Body of pancreas (tissue), 4 donors: ENCODE measurements around the gene NFATC2. TPM values are rescaled to one million over a fixed set of nuclear protein-coding genes. Genes with fewer than 3 reads are reported as not detected.
"Not testable (repeated sequence)": the region's sequence is repeated elsewhere in the genome, so short reads cannot be mapped to it uniquely, and the experiment has no call there.

Experiments used
- ATAC-seq: fragments of 150-250 bp; one replicate; pipeline ENCODE4 v1.9.1; 2016
- DNase-seq, 4 donors: peaks; one replicate each; pipeline ENCODE4 v3.0.0-alpha.2; 2019
- H3K27ac ChIP-seq, 4 donors: fragments of 200-600 bp; sonication (generic); 1 replicate in 3 of 4; 2 replicates in 1 of 4; pipeline versions ENCODE4 v1.5.1 to v1.6.1; 2016 to 2019; ENCODE audit warnings: mild to moderate bottlenecking in 1 of 4, mixed read lengths in 1 of 4, moderate library complexity in 1 of 4
- H3K27me3 ChIP-seq, 2 donors: fragments of 200-600 bp; sonication (generic); one replicate each; pipeline ENCODE4 v1.6.0; 2016; ENCODE audit warnings: mild to moderate bottlenecking in 1 of 2
- H3K36me3 ChIP-seq, 2 donors: fragments of 200-600 bp; sonication (generic); replicated peaks in 1 of 2; 2 replicates each; pipeline ENCODE4 v1.5.1; 2016; ENCODE audit warnings: low read depth in 2 of 2; ENCODE audit not compliant: insufficient read depth in 1 of 2
- H3K4me1 ChIP-seq: fragments of 200-600 bp; sonication (generic); one replicate; pipeline ENCODE4 v1.6.0; 2016
- H3K4me3 ChIP-seq, 2 donors: fragments of 200-600 bp; sonication (generic); 1 replicate in 1 of 2; 2 replicates in 1 of 2; pipeline ENCODE4 v1.5.1; 2016 to 2019
- H3K9me3 ChIP-seq, 3 donors: fragments of 200-600 bp; sonication (generic); 1 replicate in 2 of 3; 2 replicates in 1 of 3; pipeline ENCODE4 v1.5.1; 2016
- POLR2A ChIP-seq, 3 donors: fragments of 450-650 bp; IDR thresholded peaks; one replicate each; pipeline ENCODE4 v1.6.1; 2016; ENCODE audit warnings: antibody characterized with exemption in 3 of 3, mild to moderate bottlenecking in 2 of 3
- WGBS, 2 donors: methylation state at CpG; one replicate each; pipeline ENCODE4 v1.1.5; 2017; 5-methylcytosine and 5-hydroxymethylcytosine counted together
- intact Hi-C: fragments of 100-400 bp; cut with DNase I; formaldehyde crosslinking; loops from one replicate; pipeline ENCODE4 v1.15.1; 2023
- total RNA-seq, 2 donors: library from RNA; depleted of rRNA; stranded (reverse); fragments of >200 nt; gene quantifications; one replicate each; pipeline ENCODE4 v1.1.0, GENCODE V29; 2016
- TF ChIP-seq, protein P1 (sequence below), 7 experiments: fragments of 450-650 bp in 4 of 7; fragments of 200-600 bp in 3 of 7; sonication (generic) in 3 of 7; IDR thresholded peaks; one replicate each; pipeline ENCODE4 v1.5.1; 2016 to 2019; ENCODE audit warnings: antibody characterized with exemption in 7 of 7

Gene NFATC2
- total RNA-seq, 2 donors from 2014 or later = 4.9 to 7.6 TPM

DNA sequence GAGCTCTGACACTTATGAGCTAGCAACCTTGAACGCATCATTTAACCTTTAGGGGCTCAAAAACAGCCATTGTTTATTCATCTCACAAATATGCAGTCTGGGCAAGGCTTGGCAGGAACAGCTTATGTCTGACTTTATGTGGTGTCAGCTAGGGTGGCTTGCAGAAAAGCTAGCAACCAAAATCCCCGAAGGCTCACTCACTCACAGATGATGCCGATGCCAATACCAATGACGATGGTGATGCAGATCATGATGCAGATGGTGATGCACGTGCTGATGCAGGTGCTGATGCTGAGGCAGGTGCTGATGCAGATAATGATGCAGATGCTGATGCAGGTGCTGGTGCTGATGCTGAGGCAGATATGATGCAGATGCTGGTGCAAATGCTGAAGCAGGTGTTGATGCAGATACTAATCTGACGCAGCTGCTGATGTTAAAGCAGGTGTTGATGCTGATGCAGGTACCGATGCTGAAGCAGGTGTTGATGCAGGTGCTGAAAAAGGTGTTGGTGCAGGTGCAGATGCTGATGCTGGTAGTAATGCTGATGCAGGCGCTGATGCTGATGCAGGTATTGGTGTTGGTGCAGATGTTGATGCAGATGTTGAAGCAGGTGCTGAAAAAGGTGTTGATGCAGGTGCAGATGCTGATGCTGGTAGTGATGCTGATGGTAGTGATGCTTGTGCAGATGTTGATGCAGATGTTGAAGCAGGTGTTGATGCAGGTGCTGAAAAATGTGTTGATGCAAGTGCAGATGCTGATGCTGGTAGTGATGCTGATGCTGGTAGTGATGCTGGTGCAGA is 195.6 kb downstream of the NFATC2 start:
- intact Hi-C loops = no loop called here
- ATAC-seq = no peak
- WGBS, 2 donors = 65 to 67% methylated on average over 5 to 8 of the region's 8 CpGs

DNA sequence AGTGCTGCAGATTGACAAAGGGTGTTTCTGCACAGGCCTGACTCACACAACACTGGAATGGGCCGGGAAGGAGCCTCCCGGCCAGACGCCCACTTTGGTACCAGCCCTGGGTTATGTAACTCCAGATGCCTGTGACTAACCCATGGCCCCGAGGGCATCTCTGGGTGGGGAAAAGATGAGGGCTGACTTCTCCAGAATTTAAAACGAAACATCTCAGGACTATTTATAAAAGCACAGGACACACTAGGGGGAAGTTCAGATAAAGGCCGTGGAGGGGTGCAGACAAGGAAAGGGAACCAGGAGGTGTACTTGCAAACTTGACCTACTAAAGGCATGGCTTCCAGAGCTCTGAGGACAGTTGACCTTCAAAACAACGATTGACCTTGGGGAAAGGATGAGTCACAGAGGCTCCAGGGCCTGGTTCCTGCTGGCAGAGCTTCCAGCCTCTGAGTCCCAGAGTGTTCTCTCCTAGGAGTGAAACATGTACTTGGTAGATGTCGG is 196.9 kb downstream of the NFATC2 start:
- Histone ChIP-seq H3K9me3 (no peaks in the 10 kb centered on the region), H3K4me3 (no peak overlapping the region), H3K4me1 (no peaks in the 10 kb centered on the region), H3K27me3 (no peaks in the 10 kb centered on the region), H3K27ac (no peak overlapping the region), H3K36me3 (no peaks in the 10 kb centered on the region)
- WGBS, 2 donors = 70 to 74% methylated on average over 8 of the region's 8 CpGs
- ATAC-seq (peak; percentile 27), DNase-seq (peak in 1 of 4 donors; percentile 12)
- intact Hi-C loops = no loop called here
- TF ChIP-seq, protein P1, sequence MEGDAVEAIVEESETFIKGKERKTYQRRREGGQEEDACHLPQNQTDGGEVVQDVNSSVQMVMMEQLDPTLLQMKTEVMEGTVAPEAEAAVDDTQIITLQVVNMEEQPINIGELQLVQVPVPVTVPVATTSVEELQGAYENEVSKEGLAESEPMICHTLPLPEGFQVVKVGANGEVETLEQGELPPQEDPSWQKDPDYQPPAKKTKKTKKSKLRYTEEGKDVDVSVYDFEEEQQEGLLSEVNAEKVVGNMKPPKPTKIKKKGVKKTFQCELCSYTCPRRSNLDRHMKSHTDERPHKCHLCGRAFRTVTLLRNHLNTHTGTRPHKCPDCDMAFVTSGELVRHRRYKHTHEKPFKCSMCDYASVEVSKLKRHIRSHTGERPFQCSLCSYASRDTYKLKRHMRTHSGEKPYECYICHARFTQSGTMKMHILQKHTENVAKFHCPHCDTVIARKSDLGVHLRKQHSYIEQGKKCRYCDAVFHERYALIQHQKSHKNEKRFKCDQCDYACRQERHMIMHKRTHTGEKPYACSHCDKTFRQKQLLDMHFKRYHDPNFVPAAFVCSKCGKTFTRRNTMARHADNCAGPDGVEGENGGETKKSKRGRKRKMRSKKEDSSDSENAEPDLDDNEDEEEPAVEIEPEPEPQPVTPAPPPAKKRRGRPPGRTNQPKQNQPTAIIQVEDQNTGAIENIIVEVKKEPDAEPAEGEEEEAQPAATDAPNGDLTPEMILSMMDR (IDR thresholded peaks at IDR 0.05) = no peak
- TF ChIP-seq POLR2A (IDR thresholded peaks at IDR 0.05) = no peak

More for the DNA sequence above, 195.6 kb downstream of the NFATC2 start:
- no peaks in the 10 kb centered on the region for H3K36me3 ChIP-seq
- H3K27me3 ChIP-seq = no peaks in the 10 kb centered on the region
- TF ChIP-seq, protein P1 (IDR thresholded peaks at IDR 0.05) = no peak
- no peak for TF ChIP-seq POLR2A (IDR thresholded peaks at IDR 0.05)
- H3K4me1 ChIP-seq = no peaks in the 10 kb centered on the region
- DNase-seq = no peak
- H3K9me3 ChIP-seq = no peaks in the 10 kb centered on the region
- no peak overlapping the region for H3K27ac ChIP-seq
- no peak overlapping the region for H3K4me3 ChIP-seq

DNA sequence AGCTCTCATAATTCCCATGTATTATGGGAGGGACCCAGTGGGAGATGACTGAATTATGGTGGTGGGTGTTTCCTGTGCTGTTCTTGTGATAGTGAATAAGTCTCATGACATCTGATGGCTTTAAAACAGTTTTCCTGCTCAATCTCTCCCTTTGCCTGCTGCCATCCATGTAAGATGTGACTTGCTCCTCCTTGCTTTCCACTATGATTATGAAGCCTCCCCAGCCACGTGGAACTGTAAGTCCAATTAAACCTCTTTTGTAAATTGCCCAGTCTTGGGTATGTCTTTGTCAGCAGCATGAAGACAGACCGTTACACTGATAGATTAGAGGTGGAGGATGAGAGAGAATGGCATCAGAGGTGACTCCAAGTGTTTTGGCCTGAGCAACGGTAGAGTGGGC is 198.7 kb downstream of the NFATC2 start:
- DNase-seq, intact Hi-C loops, H3K4me3 ChIP-seq, ATAC-seq, H3K4me1 ChIP-seq, H3K36me3 ChIP-seq, H3K27ac ChIP-seq, H3K9me3 ChIP-seq, H3K27me3 ChIP-seq: not testable (repeated sequence)
- 49 to 60% methylated on average over 3 of the region's 3 CpGs for WGBS, 2 donors

DNA sequence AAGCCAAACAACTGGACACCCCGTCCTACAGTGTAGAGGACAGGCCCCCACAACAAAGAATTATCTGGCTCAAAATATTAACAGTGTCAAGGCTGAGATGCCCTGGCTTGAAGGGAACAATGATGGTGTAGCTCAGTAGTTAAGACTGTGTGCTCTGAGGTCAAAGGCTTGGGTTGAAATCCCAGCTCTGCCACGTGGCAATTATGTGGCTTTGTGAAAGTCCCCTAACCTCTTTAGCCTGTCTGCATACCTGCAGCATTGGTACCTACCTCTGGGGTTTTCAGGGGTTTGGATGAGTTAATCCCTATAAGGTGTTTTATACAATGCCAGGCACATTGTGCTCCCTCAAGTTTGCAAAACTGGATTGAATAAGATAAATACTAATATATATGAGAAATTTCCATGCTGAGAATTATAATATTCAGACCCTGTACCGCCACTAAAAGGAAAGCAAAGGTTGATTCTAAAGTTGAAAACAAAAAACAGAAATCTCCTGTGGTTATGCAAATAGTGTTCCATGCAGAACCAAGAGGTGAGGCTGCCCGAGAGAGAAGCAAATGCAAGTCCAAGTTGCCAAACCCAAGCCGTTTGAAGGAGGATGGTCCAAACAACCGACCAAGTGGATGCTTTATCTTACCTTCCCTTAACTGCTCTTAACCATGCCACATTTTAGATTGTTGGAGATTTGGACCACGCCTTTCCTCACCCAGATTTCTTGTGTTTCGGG is 199.8 kb downstream of the NFATC2 start:
- no peaks in the 10 kb centered on the region for H3K9me3 ChIP-seq
- intact Hi-C loops = no loop called here
- 71 to 83% methylated on average over 8 of the region's 8 CpGs for WGBS, 2 donors
- H3K4me1 ChIP-seq = no peaks in the 10 kb centered on the region
- no peaks in the 10 kb centered on the region for H3K27me3 ChIP-seq
- H3K36me3 ChIP-seq = no peaks in the 10 kb centered on the region
- no peak for ATAC-seq
- no peak overlapping the region for H3K4me3 ChIP-seq
- no peak overlapping the region for H3K27ac ChIP-seq
- no peak for DNase-seq
- no peak for TF ChIP-seq POLR2A (IDR thresholded peaks at IDR 0.05)

DNA sequence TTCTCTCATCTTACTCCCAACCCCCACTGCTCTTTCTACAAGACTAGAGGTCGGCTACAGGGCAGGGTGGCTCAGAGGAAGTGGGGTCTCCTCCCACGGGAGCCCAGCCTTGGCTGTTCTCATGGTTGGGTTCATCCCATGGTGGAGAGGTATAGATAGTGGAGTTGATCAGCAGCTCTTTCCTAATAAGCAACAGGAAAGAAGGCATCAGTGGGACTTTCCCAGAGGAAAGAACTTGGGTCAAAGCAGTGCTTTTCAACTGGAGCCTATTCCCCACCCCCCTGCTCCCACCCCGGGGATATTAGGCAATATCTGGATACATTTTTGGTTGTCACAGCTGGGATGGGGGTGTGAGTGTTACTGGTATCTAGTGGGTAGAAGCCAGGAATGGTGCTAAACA is 200.9 kb downstream of the NFATC2 start:
- TF ChIP-seq, protein P1 (IDR thresholded peaks at IDR 0.05) = no peak
- no peak for TF ChIP-seq POLR2A (IDR thresholded peaks at IDR 0.05)
- ATAC-seq (no peak), DNase-seq (no peak)
- WGBS, 2 donors = 44 to 46% methylated on average over 3 of the region's 3 CpGs
- Histone ChIP-seq H3K4me1 (no peaks in the 10 kb centered on the region), H3K27me3 (no peaks in the 10 kb centered on the region), H3K9me3 (no peaks in the 10 kb centered on the region), H3K4me3 (no peak overlapping the region), H3K27ac (no peak overlapping the region), H3K36me3 (no peaks in the 10 kb centered on the region)
- intact Hi-C loops = no loop called here
